Stimulated activated CD8-positive, alpha-beta memory T cell treated with anti-CD3 and anti-CD28 coated beads, Interleukin-15, amount 100 ng/mL, for 1 hour (primary cell): Measurements from ENCODE around the gene PSAP.
A peak's percentile ranks its signal among the peaks of the same experiment; 100 is the strongest.

ENCODE experiments used
- DNase-seq: peaks from one replicate; pipeline ENCODE4 v3.0.0-alpha.2; 2020; ENCODE audit warnings: low read depth

The PSAP gene

GRCh38 chr10:71783917-71784678, 67.0 kb downstream of the PSAP start:
- DNase-seq: no peak

DNA sequence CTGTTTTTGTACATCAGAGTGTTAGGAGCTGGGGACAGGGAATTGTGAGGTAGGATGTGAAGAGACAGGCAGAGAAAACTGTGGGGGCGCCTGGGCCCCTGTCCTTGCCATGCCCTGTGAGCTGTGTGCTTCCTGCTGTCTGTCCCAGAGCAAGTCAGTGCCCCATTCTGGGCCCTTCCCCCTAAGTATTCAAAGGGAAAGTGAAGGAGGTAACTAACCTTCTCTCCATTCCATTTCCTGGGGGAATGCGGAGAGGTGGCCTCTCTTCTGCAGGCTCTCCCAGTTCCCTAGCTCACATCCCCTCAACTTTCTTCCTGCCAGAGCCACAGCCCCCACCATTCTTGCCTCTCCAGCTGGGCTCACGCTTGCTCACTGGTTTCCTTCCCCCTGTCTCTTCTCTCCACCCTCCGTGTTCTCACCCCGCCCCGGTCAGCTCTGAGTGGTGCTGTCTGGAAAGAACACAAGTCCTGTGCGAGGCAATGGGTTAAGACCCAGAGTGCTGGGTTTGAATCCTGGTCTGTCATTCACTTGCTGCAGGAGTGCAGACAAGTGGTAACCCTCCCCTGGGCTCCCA, 68.0 kb downstream of the PSAP start:
- DNase-seq: no peak

DNA sequence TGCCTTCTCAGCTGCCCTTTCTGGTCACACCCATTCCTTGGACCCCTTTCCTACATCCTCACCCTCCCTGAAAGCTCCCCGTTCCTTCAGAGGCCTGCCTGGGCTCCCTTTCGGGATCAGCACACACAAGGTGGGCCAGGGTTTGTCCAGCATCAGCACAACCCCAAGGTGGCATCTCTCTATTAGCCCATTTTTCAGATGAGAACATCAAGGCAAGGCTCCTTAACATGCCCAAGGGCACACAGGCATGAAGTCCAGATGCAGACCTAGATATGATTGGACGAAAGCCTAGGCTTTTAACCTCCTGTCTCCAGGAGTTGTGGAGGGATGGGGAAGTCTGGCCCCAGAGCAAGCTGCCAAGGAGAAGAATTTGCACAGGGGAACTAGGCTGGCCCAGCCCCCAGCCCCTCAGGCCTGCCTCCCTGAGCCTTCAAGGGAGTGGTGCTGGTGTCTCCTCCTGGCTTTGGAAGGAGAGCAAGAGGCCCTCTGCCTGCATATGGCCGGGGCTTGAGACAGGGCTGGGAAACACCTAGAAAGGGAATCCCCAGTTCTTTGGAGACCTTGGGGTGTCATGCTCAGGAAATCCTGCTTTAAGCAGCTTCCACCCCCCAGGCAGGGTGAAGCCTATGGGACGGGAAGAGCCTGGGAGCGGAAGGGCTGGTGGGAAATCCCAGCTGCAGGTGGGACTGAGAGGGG, 68.7 kb downstream of the PSAP start:
- no peak for DNase-seq

DNA sequence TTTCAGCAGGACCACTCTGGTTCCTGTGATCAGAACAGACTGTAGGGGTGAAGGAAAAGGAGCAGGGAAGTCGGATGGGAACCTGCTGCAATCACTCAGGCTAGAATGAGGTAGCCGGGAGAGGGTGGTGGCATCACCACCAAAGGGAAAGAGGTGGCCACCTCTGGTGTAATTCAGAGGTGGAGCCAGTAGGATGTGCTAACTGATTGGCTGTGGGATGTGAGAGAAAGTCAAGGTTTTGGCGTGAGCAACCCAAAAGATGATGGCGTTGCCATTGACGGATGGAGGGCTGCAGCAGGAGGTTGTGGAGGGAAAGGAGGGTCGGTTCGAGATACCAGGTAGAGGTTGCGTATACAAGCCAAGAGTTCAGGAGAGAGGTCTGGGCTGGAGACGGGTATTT, 70.3 kb downstream of the PSAP start:
- no peak for DNase-seq

GRCh38 chr10:71780156-71780555, 70.9 kb downstream of the PSAP start:
- no peak for DNase-seq

DNA sequence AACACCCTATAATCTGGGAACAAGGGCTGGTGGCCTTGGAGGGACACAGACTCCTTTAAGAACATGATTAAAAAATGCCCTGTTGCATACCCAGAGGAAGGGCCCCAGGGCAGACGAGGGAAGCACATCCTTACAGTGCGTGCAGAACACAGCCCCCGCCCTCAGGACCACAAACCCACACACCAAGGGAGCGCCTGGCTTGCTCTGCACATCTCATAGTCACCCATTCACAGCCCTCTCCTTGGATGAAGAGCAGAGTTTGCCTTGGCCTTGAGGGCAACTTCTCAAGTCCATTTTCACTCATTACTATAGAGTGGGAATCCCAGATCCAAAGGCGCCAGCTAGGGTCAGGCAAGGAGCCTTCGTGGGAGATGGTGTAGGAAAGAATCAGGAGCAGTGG, 71.4 kb downstream of the PSAP start:
- DNase-seq: no peak

DNA sequence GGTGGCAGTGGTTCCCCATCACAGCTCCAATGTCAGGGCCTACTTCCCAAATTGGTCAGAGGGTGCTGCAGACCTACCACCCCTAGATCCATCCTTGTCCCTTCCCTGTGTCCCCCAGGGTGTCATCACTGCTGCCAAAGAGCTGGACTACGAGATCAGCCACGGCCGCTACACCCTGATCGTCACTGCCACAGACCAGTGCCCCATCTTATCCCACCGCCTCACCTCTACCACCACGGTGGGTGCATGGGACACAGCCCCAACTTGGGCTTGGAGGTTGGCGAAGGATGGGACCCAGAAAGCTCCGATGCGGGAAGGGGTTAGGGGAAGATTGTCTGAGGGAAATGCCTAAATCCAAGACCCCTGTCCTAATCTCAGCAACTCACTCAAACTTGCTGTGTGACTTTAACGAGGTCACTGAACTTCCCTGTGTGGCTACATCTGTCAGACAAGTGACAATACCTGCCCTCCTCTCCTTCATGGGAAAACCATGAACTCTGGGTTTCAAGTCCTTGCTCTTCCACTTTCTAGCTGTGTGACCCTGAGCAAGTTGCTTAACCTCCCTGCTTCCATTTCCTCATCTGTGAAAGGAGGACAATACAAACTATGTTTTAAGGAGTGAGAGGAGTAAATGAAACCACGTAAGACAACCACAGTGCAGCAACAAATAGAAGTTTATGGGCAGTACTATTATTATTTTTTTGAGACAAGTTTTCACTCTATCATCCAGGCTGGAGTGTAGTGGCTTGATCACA, 72.8 kb downstream of the PSAP start:
- no peak for DNase-seq

GRCh38 chr10:71777213-71777985, 73.7 kb downstream of the PSAP start:
- no peak for DNase-seq

DNA sequence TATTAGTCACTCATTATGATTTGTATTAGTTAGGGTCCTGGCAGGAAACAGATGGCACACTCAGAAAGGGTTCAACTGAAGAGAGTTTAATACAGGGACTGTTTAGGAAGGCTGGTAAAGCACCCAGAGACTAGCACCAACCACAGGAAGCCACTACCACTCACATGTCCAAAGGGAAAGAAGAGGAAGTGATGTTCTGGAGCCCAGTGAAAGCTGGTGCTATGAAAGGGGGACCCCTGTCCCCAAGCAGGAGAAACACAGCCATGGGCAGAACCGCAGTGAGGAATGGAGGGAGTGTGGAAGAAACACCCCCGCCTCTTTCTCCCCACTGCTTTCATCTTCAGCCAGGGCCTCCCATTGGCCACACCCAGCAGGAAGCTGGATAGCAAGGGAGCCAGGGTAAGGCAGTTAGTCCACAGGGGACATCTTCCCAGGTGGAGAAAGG, 74.5 kb downstream of the PSAP start:
- DNase-seq: no peak

DNA sequence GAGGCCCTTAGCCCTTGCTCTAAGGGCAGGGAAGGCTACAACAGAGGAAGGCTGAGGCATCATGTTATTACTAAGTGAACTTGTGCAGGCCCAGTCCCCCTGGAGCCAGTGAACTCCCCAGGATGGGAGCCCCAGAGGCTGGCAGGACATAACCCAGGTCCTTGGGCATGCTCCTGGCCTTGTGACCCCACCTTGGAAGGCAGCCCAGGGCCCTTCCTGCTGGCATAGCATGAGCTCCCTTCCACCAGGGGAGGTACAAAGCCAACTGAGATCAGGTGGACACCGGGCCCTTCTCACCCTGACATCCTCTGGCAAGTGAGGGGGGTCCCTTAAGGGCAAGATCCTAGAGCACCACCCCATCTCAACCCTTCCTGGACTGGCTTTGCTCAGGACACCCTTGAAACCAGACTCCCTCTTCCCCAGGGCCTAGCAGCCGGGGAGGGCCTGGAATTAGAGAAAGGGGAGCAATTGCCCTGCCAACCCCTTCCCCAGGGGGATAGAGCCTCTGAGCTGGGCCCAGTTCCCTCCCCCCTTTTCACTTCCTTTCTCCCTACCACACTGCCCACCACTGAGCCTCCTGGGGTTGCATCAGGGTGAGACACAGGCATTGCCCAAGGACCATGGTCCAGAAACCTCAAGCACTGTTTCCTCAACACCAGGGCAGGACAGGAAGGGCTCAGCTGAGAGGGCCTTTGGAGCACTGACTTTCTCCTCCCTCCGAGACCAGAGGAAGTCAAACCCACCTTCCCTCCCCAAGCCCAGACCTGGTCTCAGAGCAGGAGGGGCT, 75.9 kb downstream of the PSAP start:
- DNase-seq: no peak

- DNase-seq: peak; percentile 83
These were observed 77.7 kb downstream of the PSAP start, which contains the start of gene VSIR for GRCh38 chr10:71773221-71773971. VSIR (minus strand) TSS chr10:71773520; CDS start chr10:71773439, 81 bp downstream.

- no peak for DNase-seq
These were observed 78.2 kb downstream of the PSAP start for GRCh38 chr10:71772832-71773220.

GRCh38 chr10:71771821-71772617, 79.0 kb downstream of the PSAP start:
- peak; percentile 36 for DNase-seq

- no peak for DNase-seq
These were observed 79.8 kb downstream of the PSAP start for GRCh38 chr10:71771204-71771603.

GRCh38 chr10:71770789-71771188, 80.3 kb downstream of the PSAP start:
- DNase-seq: no peak

DNA sequence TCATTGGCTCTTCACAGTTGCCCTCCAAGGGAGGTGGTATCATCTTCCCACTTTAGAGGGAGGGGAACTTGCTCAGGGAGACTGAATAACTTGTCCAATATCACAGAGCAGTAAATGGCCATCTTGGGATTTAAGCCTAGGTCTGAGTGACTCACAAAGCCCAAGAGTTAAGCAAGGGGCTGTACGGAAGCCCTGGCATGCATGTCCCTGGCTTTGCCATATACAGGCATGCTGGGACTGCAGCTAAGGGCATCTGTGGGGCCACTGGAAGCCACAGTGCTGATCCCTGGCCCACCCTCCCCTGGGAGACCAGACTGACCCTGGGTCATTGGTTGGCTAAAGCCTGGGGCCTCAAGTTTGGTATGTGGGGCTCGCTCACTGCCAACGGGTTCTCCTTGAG, 80.8 kb downstream of the PSAP start:
- no peak for DNase-seq

GRCh38 chr10:71769279-71769823, 81.7 kb downstream of the PSAP start:
- DNase-seq: no peak

DNA sequence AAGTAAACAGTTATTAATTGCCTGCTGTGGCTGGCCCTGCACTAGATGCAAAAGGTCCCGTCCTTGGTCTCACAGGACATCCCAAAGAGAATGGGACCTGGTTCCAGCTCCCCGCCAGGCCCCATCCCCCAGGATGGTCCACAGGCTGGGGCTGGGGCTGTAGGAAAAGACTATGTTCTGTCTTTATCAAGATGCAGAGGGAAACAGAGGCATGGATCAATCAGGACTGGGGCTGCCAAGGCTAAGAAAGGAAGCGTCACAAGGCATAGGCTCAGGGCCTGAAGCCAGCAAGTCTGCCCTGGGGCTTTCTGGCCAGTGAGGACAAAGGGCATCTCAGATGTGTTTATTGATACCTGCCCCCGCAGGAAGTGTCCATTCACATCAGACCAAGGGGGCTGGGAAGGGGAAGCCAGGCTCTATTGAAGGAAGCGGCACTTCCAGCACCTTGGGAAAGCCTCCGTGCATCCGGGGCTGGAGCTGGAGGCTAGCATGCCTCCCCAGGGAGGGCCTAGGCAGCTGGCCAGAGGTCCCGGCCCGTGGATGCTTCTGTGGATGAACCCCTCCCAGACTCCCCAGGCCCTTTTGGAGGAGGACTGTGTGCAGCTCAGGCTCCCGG, 83.5 kb downstream of the PSAP start:
- no peak for DNase-seq
